IPS-18a (cell line): ENCODE measurements around the gene FCN3.

Experiments
- H3K27ac ChIP-seq: one replicate; pipeline ENCODE4 v1.5.1; 2013; ENCODE audit warnings: low read length
- H3K27me3 ChIP-seq: one replicate; pipeline ENCODE4 v1.6.1; 2013; ENCODE audit warnings: mild to moderate bottlenecking, low read length; ENCODE audit not compliant: control insufficient read depth, insufficient read depth
- H3K36me3 ChIP-seq: one replicate; pipeline ENCODE4 v1.6.1; 2013; ENCODE audit warnings: low read depth, low read length; ENCODE audit not compliant: control insufficient read depth
- H3K4me1 ChIP-seq: one replicate; pipeline ENCODE4 v1.6.1; 2013; ENCODE audit warnings: low read depth, low read length; ENCODE audit not compliant: control insufficient read depth
- H3K4me3 ChIP-seq: one replicate; pipeline ENCODE4 v1.5.1; 2013; ENCODE audit warnings: low read length
- H3K9ac ChIP-seq: one replicate; pipeline ENCODE4 v1.6.1; 2013; ENCODE audit warnings: mild to moderate bottlenecking, low read length, moderate library complexity
- H3K9me3 ChIP-seq: one replicate; pipeline ENCODE4 v1.6.1; 2013; ENCODE audit warnings: low read depth, low read length; ENCODE audit not compliant: control insufficient read depth

The FCN3 gene

DNA sequence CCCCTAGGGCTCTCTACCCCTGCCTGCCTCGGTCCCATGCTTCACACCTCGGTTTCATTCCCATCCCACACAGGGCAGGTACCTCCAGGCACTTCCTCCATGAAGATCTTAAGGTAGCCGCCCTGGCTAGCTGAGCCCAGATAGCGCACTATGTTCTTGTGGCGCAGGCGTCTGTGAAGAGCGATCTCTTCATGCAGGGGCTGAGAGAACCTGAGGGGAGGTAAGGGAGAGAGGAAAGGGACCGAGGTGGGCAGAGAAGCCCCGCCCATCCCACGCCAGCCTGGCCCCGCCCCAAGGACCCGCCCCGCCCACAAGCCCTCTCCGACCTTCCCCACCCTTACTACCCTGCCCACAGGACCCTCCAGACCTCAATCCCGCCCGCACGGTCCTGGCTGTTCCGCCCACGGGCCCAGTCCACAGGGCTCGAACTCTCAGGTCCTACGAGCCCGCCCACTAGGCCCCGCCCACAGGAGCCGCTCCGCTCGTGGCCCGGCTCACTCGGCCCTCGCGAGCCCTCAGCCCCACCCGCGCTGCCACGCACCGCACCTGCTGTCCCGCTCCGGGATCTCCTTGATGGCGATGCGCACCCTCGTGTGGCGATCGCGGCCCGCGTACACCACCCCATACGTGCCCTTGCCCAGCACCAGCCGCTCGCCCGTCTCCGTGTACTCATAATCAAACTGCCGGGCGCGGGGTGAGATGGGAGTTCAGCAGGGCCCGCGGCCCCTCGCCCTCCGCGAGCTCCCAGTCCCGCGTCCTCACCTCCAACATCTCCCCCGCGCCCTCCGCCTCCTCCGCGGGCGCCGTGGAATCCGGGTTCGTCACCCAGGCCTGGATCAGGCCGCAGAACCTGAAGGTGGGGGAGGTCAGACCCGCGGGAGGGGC is 14.2 kb downstream of the FCN3 start:
- Histone ChIP-seq H3K9ac (no peak overlapping the region), H3K9me3 (no peaks in the 10 kb centered on the region), H3K4me3 (peak overlapping the region; percentile 67), H3K27ac (no peak overlapping the region), H3K27me3 (peaks cover 48% of the 10 kb centered on the region), H3K4me1 (peaks cover 9% of the 10 kb centered on the region), H3K36me3 (no peaks in the 10 kb centered on the region)

DNA sequence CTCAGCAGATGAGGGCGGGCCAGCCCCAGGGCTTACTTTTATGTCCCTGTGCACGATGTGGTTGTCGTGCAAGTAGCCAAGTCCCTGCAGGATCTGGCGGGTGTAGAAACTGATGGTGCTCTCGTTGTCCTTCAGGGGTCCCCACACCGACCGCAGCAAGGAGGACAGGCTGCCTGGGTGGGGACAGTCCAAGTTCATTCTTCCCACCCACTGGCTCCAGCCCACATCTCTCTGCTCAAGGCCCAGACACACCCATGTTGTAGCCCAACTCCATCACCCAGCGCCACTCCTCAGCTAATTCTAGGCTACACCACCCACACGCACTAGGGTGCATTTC is 14.8 kb downstream of the FCN3 start:
- no peaks in the 10 kb centered on the region for H3K36me3 ChIP-seq

GRCh38 chr1:27358928-27359313 is 15.7 kb downstream of the FCN3 start:
- Histone ChIP-seq H3K36me3 (no peaks in the 10 kb centered on the region), H3K9me3 (no peaks in the 10 kb centered on the region), H3K4me1 (peaks cover 4% of the 10 kb centered on the region), H3K27me3 (peaks cover 48% of the 10 kb centered on the region), H3K4me3 (no peak overlapping the region), H3K9ac (no peak overlapping the region), H3K27ac (no peak overlapping the region)

More for the DNA sequence above, 14.8 kb downstream of the FCN3 start:
- H3K27me3 ChIP-seq: peaks cover 48% of the 10 kb centered on the region
- no peak overlapping the region for H3K27ac ChIP-seq
- peaks cover 4% of the 10 kb centered on the region for H3K4me1 ChIP-seq
- H3K9ac ChIP-seq: no peak overlapping the region
- peak overlapping the region; percentile 67 for H3K4me3 ChIP-seq
- no peaks in the 10 kb centered on the region for H3K9me3 ChIP-seq

DNA sequence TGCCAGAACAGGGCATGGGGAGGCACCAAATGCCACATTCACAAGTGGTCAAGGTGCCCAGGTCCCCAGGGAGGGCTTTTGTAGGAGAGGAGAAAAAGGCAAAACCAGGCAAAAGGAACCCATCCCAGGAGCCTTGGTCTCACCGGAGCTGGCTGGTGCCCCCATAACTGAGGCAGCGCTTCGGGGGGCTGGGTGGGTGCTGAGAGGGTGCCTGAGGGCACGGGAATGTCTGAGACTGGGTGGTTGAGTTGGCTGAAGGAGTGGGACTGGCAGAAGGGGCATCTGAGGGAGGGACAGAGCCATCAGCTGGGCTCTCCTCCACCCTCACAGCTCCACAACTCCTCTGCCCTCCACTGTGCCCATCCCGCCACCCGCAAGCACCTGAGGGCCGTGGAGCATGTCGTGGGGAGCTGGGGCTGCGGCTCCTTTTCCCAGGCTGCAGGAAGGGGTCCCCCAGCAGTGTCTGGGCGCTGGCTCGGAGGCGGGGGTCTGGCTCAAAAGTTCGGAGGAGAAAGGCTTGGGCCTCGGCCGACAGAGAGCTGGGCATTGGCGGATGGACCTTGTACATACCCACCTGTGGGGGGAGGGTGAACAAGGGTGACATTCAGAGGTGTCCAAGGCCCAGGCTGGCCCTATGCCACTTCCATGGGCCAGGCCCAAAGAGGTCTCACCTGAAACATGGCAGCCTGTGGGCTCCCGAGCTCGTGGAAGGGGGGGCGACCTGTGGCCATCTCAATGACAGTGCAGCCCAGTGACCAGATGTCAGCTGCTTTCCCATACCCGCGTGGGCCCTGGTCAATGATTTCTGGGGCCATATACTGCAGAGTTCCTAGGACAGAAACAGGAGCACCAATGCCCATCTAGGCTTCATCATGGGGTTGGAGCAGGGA is 16.3 kb downstream of the FCN3 start:
- no peak overlapping the region for H3K27ac ChIP-seq
- H3K4me1 ChIP-seq: peaks cover 4% of the 10 kb centered on the region
- H3K4me3 ChIP-seq: no peak overlapping the region
- H3K9ac ChIP-seq: no peak overlapping the region
- H3K27me3 ChIP-seq: peaks cover 48% of the 10 kb centered on the region
- H3K9me3 ChIP-seq: no peaks in the 10 kb centered on the region
- no peaks in the 10 kb centered on the region for H3K36me3 ChIP-seq

DNA sequence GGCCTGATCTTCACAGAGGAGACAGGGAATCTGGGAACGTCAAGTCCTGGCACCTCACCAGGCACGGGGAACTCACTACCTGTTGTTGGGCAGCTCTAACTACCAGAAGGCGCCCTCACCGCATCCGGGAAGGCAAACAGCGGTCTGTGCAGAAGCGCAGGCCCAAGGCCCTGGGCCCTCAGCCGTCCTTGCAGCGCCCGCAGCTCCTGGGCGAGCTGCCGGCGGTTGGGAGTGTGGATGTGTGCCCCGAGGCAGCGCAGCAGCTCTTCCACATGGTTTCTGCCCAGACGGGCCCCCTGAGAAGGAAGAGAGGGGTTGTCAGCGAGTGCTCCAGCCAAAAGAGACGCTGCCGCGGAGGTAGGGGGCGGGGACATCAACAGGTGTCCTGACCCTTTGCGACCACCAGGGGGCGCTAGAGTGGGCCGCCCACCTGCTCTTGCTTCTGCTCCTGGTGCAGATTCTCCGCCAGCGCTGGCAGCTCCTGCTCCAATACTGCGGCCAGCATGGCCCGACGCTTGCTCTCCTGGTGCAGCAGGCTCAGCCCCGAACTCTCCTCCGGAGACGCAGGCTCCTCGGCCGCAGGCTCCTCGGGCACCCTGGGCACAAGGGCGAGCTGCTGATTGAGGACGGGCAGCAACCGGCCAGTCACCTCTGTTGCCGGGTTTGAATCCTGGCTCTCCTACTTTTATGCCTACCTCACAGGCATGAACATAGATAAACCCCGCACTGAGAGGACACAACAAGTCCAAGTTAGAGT is 17.2 kb downstream of the FCN3 start:
- no peak overlapping the region for H3K9ac ChIP-seq
- H3K27me3 ChIP-seq: peaks cover 48% of the 10 kb centered on the region
- no peak overlapping the region for H3K27ac ChIP-seq
- no peaks in the 10 kb centered on the region for H3K9me3 ChIP-seq
- no peaks in the 10 kb centered on the region for H3K36me3 ChIP-seq
- H3K4me1 ChIP-seq: peaks cover 4% of the 10 kb centered on the region
- no peak overlapping the region for H3K4me3 ChIP-seq

- Histone ChIP-seq H3K4me1 (peaks cover 5% of the 10 kb centered on the region), H3K27ac (no peak overlapping the region), H3K4me3 (no peak overlapping the region), H3K9ac (no peak overlapping the region), H3K36me3 (no peaks in the 10 kb centered on the region), H3K27me3 (peaks cover 43% of the 10 kb centered on the region), H3K9me3 (no peaks in the 10 kb centered on the region)
These were observed 17.9 kb downstream of the FCN3 start for GRCh38 chr1:27356619-27357280.

GRCh38 chr1:27356277-27356618 is 18.4 kb downstream of the FCN3 start:
- H3K4me3 ChIP-seq: no peak overlapping the region
- H3K9ac ChIP-seq: no peak overlapping the region
- no peaks in the 10 kb centered on the region for H3K9me3 ChIP-seq
- H3K4me1 ChIP-seq: peaks cover 9% of the 10 kb centered on the region
- H3K36me3 ChIP-seq: no peaks in the 10 kb centered on the region
- H3K27me3 ChIP-seq: peaks cover 38% of the 10 kb centered on the region
- H3K27ac ChIP-seq: no peak overlapping the region

- H3K9me3 ChIP-seq: no peaks in the 10 kb centered on the region
- H3K27me3 ChIP-seq: peaks cover 34% of the 10 kb centered on the region
- H3K36me3 ChIP-seq: no peaks in the 10 kb centered on the region
- no peak overlapping the region for H3K27ac ChIP-seq
- H3K4me3 ChIP-seq: no peak overlapping the region
- no peak overlapping the region for H3K9ac ChIP-seq
- H3K4me1 ChIP-seq: peaks cover 9% of the 10 kb centered on the region
These were observed 18.9 kb downstream of the FCN3 start for GRCh38 chr1:27355683-27356082.

DNA sequence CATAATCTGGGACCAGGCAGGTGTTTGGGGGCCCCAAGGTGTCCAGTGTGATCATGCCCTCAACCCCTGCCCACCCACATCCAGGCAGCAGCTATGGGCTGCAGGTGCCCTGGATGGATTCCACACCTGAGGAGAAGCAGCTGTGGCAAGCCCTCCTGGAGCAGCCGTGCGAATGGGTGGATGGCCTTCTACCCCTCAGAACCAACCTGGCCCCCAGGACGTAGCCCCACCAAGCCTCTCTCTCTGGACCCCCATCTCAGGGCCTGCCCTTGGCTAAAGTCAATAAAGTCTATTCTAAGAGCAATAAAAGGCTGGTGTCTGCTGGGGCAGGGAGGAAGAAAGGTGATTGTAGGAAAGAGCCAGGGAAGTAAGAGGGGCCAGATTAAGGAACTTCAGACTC is 21.0 kb downstream of the FCN3 start:
- no peaks in the 10 kb centered on the region for H3K9me3 ChIP-seq
- H3K36me3 ChIP-seq: no peaks in the 10 kb centered on the region
- no peak overlapping the region for H3K27ac ChIP-seq
- peaks cover 5% of the 10 kb centered on the region for H3K4me1 ChIP-seq
- H3K9ac ChIP-seq: no peak overlapping the region
- peaks cover 23% of the 10 kb centered on the region for H3K27me3 ChIP-seq
- H3K4me3 ChIP-seq: no peak overlapping the region

DNA sequence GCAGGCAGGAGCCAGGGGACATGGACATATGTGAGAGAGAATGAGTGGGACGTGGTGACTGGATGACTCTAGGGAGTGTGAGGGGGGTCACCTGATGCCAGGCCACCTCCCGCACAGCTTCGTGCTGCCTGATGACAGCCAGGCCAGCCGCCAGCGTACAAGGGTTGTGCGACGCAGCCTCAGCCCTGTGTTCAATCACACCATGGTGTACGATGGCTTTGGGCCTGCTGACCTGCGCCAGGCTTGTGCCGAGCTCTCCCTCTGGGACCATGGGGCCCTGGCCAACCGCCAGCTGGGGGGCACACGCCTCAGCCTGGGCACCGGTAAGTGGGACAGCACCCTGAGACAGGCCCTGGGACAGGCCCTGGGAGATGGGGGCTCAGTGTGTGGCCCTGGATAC is 21.5 kb downstream of the FCN3 start:
- Histone ChIP-seq H3K9ac (no peak overlapping the region), H3K9me3 (no peaks in the 10 kb centered on the region), H3K4me3 (no peak overlapping the region), H3K4me1 (peaks cover 5% of the 10 kb centered on the region), H3K27ac (no peak overlapping the region), H3K27me3 (peaks cover 18% of the 10 kb centered on the region), H3K36me3 (no peaks in the 10 kb centered on the region)

GRCh38 chr1:27351541-27352107 is 23.0 kb downstream of the FCN3 start:
- peaks cover 12% of the 10 kb centered on the region for H3K27me3 ChIP-seq
- no peaks in the 10 kb centered on the region for H3K36me3 ChIP-seq
- peak overlapping the region; percentile 24 for H3K9ac ChIP-seq
- H3K9me3 ChIP-seq: no peaks in the 10 kb centered on the region
- H3K27ac ChIP-seq: no peak overlapping the region
- peak overlapping the region; percentile 52 for H3K4me3 ChIP-seq
- peaks cover 5% of the 10 kb centered on the region for H3K4me1 ChIP-seq
